ENCODE measurements around the gene SH3RF3. TPM values are rescaled to one million over a fixed set of nuclear protein-coding genes. Genes with fewer than 3 reads are reported as not detected.

SH3RF3 gene
- polyA plus RNA-seq, 12 donors, result 3.3 to 7.5 (median 4.7) TPM; not detected in 1

GRCh38 chr2:109497911-109498870 is 369.2 kb downstream of the SH3RF3 start:
- DNase-seq, result peak; percentile 56

GRCh38 chr2:109498906-109499305 is 369.9 kb downstream of the SH3RF3 start:
- DNase-seq, result no peak

GRCh38 chr2:109499566-109499965 is 370.6 kb downstream of the SH3RF3 start:
- no peak for DNase-seq

GRCh38 chr2:109500910-109501309 is 371.9 kb downstream of the SH3RF3 start:
- DNase-seq, result no peak

- no peak for DNase-seq
Observed at GRCh38 chr2:109501461-109501860, 372.5 kb downstream of the SH3RF3 start.

- no peak for DNase-seq
Observed at GRCh38 chr2:109503191-109503590, 374.2 kb downstream of the SH3RF3 start.

- no peak for DNase-seq
Observed at GRCh38 chr2:109507217-109507616, 378.2 kb downstream of the SH3RF3 start.

GRCh38 chr2:109507828-109508227 is 378.8 kb downstream of the SH3RF3 start:
- no peak for DNase-seq

GRCh38 chr2:109508556-109508955 is 379.6 kb downstream of the SH3RF3 start:
- no peak for DNase-seq

- peak; percentile 73 for DNase-seq
Observed at GRCh38 chr2:109510136-109511028, 381.4 kb downstream of the SH3RF3 start.

GRCh38 chr2:109511168-109511567 is 382.2 kb downstream of the SH3RF3 start:
- DNase-seq, result no peak

- DNase-seq, result no peak
Observed at GRCh38 chr2:109512076-109512475, 383.1 kb downstream of the SH3RF3 start.

GRCh38 chr2:109513230-109513629 is 384.2 kb downstream of the SH3RF3 start:
- DNase-seq, result no peak

GRCh38 chr2:109513749-109514588 is 385.0 kb downstream of the SH3RF3 start:
- DNase-seq, result peak; percentile 76

GRCh38 chr2:109514857-109515256 is 385.9 kb downstream of the SH3RF3 start:
- DNase-seq, result no peak

- DNase-seq, result no peak
Observed at GRCh38 chr2:109516445-109517117, 387.6 kb downstream of the SH3RF3 start.

GRCh38 chr2:109517118-109517889 is 388.3 kb downstream of the SH3RF3 start:
- no peak for DNase-seq

GRCh38 chr2:109519513-109519912 is 390.5 kb downstream of the SH3RF3 start:
- DNase-seq, result no peak

GRCh38 chr2:109521233-109522062 is 392.4 kb downstream of the SH3RF3 start:
- no peak for DNase-seq

Measured in muscle of arm (tissue), 12 donors.